SU-DHL-6 (cell line): Measurements from ENCODE around the gene PALMD.

Experiments used
- H2AFZ ChIP-seq: fragments of 200-600 bp; sonication (generic); 2 replicates; pipeline ENCODE4 v1.6.1; 2014; ENCODE audit warnings: low read depth, mild to moderate bottlenecking, moderate library complexity, mixed read lengths, antibody characterized with exemption, low read length; ENCODE audit not compliant: severe bottlenecking
- H3F3A ChIP-seq: fragments of 200-600 bp; shearing (Covaris generic); 2 replicates; pipeline ENCODE4 v1.6.0; 2016; ENCODE audit warnings: antibody characterized with exemption, mild to moderate bottlenecking; ENCODE audit not compliant: insufficient read depth
- H3K27ac ChIP-seq: fragments of 200-600 bp; sonication (generic); 2 replicates; pipeline ENCODE4 v1.5.1; 2016; ENCODE audit warnings: low read depth, mild to moderate bottlenecking, low read length, moderate library complexity, mixed read lengths
- H3K27me3 ChIP-seq: fragments of 200-600 bp; sonication (generic), shearing (Covaris generic); 2 replicates; pipeline ENCODE4 v1.6.0; 2014; ENCODE audit warnings: mild to moderate bottlenecking, low read length
- H3K36me3 ChIP-seq: fragments of 200-600 bp; sonication (generic); 2 replicates; pipeline ENCODE4 v1.6.1; 2014; ENCODE audit warnings: mild to moderate bottlenecking, low read length, mixed read lengths
- H3K4me2 ChIP-seq: fragments of 300-600, 200-600 bp; shearing (Covaris generic), sonication (generic); 2 replicates; pipeline ENCODE4 v1.6.0; 2014; ENCODE audit warnings: low read length, low read depth, mild to moderate bottlenecking; ENCODE audit not compliant: poor library complexity, severe bottlenecking
- H3K4me3 ChIP-seq: fragments of 200-600 bp; sonication (generic); 2 replicates; pipeline ENCODE4 v1.5.1; 2014; ENCODE audit warnings: antibody characterized with exemption, low read length, mild to moderate bottlenecking, mixed read lengths; ENCODE audit not compliant: insufficient read depth, poor library complexity, severe bottlenecking
- H3K79me2 ChIP-seq: fragments of 200-600 bp; sonication (generic); 2 replicates; pipeline ENCODE4 v1.6.1; 2014; ENCODE audit warnings: mild to moderate bottlenecking, low read length, moderate library complexity; ENCODE audit not compliant: insufficient read depth
- H3K9ac ChIP-seq: fragments of 200-600 bp; sonication (generic); 2 replicates; pipeline ENCODE4 v1.7.0; 2014; ENCODE audit warnings: mild to moderate bottlenecking, low read length
- H3K9me2 ChIP-seq: fragments of 200-600 bp; sonication (generic); replicated peaks from 2 replicates; pipeline ENCODE4 v1.6.1; 2014; ENCODE audit warnings: low read length; ENCODE audit not compliant: insufficient read depth
- H3K9me3 ChIP-seq: fragments of 200-600 bp; sonication (generic); 2 replicates; pipeline ENCODE4 v1.6.1; 2014; ENCODE audit warnings: low read length, mixed read lengths; ENCODE audit not compliant: insufficient read depth
- H4K20me1 ChIP-seq: fragments of 200-600 bp; sonication (generic); 2 replicates; pipeline ENCODE4 v1.6.1; 2014; ENCODE audit warnings: low read depth, mild to moderate bottlenecking, antibody characterized with exemption, low read length, moderate library complexity, mixed read lengths
- EZH2phosphoT487 ChIP-seq: fragments of 200-600 bp; sonication (generic), shearing (Covaris generic); conservative IDR thresholded peaks from 2 replicates; pipeline ENCODE4 v1.6.1; 2018; ENCODE audit warnings: mild to moderate bottlenecking, antibody characterized with exemption, low read length, moderate library complexity, mixed read lengths
- TF ChIP-seq, protein P1 (sequence below): fragments of 200-600 bp; sonication (generic); IDR thresholded peaks from one replicate; pipeline ENCODE4 v1.5.1; 2017; ENCODE audit warnings: antibody characterized with exemption, mild to moderate bottlenecking, low read length, moderate library complexity; ENCODE audit not compliant: insufficient read depth, poor library complexity, severe bottlenecking

Gene PALMD

DNA sequence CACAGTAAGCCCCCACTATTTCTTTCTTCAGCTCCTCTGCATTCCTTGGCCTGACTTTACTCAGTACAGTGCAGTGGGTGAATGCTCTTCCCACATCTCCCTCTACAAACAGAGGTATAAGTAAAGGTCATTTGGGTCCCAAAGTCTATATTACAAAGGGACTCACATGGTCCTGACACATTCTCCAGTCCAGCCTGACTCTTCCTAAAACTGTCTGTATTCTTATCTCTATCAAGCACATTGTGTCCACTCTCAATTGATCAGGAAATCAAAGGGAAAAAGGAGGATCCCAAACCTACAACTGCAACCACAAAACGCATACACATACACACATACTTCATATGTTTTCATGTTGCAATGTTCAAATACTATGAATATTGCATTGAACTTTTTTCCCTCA is 71.1 kb downstream of the PALMD start:
- TF ChIP-seq, protein P1, sequence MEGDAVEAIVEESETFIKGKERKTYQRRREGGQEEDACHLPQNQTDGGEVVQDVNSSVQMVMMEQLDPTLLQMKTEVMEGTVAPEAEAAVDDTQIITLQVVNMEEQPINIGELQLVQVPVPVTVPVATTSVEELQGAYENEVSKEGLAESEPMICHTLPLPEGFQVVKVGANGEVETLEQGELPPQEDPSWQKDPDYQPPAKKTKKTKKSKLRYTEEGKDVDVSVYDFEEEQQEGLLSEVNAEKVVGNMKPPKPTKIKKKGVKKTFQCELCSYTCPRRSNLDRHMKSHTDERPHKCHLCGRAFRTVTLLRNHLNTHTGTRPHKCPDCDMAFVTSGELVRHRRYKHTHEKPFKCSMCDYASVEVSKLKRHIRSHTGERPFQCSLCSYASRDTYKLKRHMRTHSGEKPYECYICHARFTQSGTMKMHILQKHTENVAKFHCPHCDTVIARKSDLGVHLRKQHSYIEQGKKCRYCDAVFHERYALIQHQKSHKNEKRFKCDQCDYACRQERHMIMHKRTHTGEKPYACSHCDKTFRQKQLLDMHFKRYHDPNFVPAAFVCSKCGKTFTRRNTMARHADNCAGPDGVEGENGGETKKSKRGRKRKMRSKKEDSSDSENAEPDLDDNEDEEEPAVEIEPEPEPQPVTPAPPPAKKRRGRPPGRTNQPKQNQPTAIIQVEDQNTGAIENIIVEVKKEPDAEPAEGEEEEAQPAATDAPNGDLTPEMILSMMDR = no peak
- no peak for TF ChIP-seq EZH2phosphoT487
- no peaks in the 10 kb centered on the region for H3K9me2 ChIP-seq
- H3K27me3 ChIP-seq = no peaks in the 10 kb centered on the region
- H3K9ac ChIP-seq = no peak overlapping the region
- peaks cover 1% of the 10 kb centered on the region; the same call in 1 of the 2 replicates for H3K36me3 ChIP-seq
- H2AFZ ChIP-seq = no peak overlapping the region
- H4K20me1 ChIP-seq = no peaks in the 10 kb centered on the region
- H3K4me2 ChIP-seq = no peak overlapping the region
- H3K9me3 ChIP-seq = no peaks in the 10 kb centered on the region
- H3F3A ChIP-seq = no peaks in the 10 kb centered on the region
- H3K4me3 ChIP-seq = no peak overlapping the region
- no peaks in the 10 kb centered on the region for H3K79me2 ChIP-seq
- no peak overlapping the region for H3K27ac ChIP-seq

DNA sequence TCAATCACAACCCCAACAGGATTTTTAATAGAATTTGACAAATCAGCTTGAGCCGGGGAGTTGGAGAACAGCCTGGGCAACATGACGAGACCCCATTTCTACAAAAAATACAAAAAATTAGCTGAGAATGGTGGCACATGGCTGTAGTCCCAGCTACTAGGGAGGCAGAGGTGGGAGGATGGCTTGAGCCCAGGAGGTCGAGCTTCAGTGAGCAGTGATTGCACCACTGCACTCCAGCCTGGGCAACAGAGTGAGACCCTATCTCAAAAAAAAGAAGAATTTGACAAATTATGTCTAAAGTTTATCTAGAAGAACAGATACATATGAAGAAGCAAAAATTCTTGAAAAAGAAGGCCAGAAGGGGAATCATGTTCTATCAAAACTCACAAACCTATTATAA is 77.3 kb downstream of the PALMD start:
- no peak overlapping the region for H3K4me2 ChIP-seq
- H3K27ac ChIP-seq = no peak overlapping the region
- H3K4me3 ChIP-seq = no peak overlapping the region
- no peaks in the 10 kb centered on the region for H3F3A ChIP-seq
- no peaks in the 10 kb centered on the region for H3K79me2 ChIP-seq
- H3K9me2 ChIP-seq = no peaks in the 10 kb centered on the region
- TF ChIP-seq, protein P1 = no peak
- H4K20me1 ChIP-seq = no peaks in the 10 kb centered on the region
- no peaks in the 10 kb centered on the region for H3K27me3 ChIP-seq
- H3K9me3 ChIP-seq = no peaks in the 10 kb centered on the region
- H3K9ac ChIP-seq = no peak overlapping the region
- no peak overlapping the region for H2AFZ ChIP-seq
- H3K36me3 ChIP-seq = no peaks in the 10 kb centered on the region

DNA sequence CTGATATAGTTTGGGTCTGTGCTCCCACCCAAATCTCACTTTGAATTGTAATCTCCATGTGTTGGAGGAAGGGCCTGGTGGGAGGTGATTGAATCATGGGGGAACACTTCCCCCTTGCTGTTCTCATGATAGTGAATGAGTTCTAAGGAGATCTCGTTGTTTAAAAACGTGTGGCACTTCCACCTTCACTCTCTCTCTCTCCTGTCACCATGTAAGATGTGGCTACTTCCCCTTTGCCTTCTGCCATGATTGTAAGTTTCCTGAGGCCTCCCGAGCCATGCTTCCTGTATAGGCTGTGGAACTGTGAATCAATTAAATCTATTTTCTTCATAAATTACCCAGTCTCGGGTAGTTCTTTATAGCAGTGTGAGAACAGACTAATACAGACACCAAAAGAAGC is 80.1 kb downstream of the PALMD start:
- H3K36me3 ChIP-seq = no peaks in the 10 kb centered on the region
- no peaks in the 10 kb centered on the region for H3K9me3 ChIP-seq
- no peak overlapping the region for H3K9ac ChIP-seq
- H3F3A ChIP-seq = no peaks in the 10 kb centered on the region
- H3K27ac ChIP-seq = no peak overlapping the region
- H3K4me3 ChIP-seq = no peak overlapping the region
- H3K27me3 ChIP-seq = no peaks in the 10 kb centered on the region
- no peak overlapping the region for H2AFZ ChIP-seq
- no peak overlapping the region for H3K4me2 ChIP-seq
- TF ChIP-seq EZH2phosphoT487 = no peak
- TF ChIP-seq, protein P1 = no peak
- H3K79me2 ChIP-seq = no peaks in the 10 kb centered on the region
- no peaks in the 10 kb centered on the region for H4K20me1 ChIP-seq
- H3K9me2 ChIP-seq = no peaks in the 10 kb centered on the region

DNA sequence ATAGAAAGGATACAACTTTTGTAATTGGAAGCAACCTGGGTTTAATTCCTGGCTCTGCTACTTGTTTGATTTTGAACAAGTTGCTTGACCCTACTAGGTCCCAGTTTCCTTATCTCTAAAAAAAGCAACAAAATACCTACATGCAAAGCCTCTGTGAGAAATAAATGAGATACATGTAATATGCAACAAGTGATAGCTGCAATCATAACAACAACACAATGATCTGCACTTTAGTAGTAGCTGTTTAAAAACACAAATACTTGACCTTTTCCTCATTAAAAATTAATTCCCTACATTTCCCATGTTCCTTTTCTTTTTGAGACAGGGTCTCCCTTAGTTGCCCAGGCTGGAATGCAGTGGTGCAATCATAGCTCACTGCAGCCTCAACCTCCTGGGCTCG is 80.5 kb downstream of the PALMD start:
- Histone ChIP-seq H3K9me3 (no peaks in the 10 kb centered on the region), H3K79me2 (no peaks in the 10 kb centered on the region), H3F3A (no peaks in the 10 kb centered on the region), H2AFZ (no peak overlapping the region), H3K4me3 (no peak overlapping the region), H3K36me3 (no peaks in the 10 kb centered on the region), H3K4me2 (no peak overlapping the region), H3K9ac (no peak overlapping the region), H3K27me3 (no peaks in the 10 kb centered on the region), H3K27ac (no peak overlapping the region), H4K20me1 (no peaks in the 10 kb centered on the region), H3K9me2 (no peaks in the 10 kb centered on the region)
- TF ChIP-seq, protein P1 = no peak
- no peak for TF ChIP-seq EZH2phosphoT487
